Measurements from ENCODE around the gene SHISA9.

Gene SHISA9

GRCh38 chr16:13203725-13204124, 302.3 kb downstream of the SHISA9 start:
- DNase-seq, result no peak

GRCh38 chr16:13205352-13205751, 304.0 kb downstream of the SHISA9 start:
- no peak for DNase-seq

- DNase-seq, result no peak
These were observed 305.2 kb downstream of the SHISA9 start for GRCh38 chr16:13206606-13207005.

GRCh38 chr16:13207151-13207550, 305.8 kb downstream of the SHISA9 start:
- DNase-seq, result no peak

GRCh38 chr16:13223666-13224065, 322.3 kb downstream of the SHISA9 start:
- DNase-seq, result no peak

- DNase-seq, result no peak
These were observed 327.6 kb downstream of the SHISA9 start for GRCh38 chr16:13229039-13229438.

GRCh38 chr16:13231365-13231764, 330.0 kb downstream of the SHISA9 start:
- no peak for DNase-seq

GRCh38 chr16:13234999-13235398, 333.6 kb downstream of the SHISA9 start:
- DNase-seq, result no peak

- DNase-seq, result no peak
These were observed 334.9 kb downstream of the SHISA9 start for GRCh38 chr16:13236308-13236707.

- DNase-seq, result no peak
These were observed 336.8 kb downstream of the SHISA9 start for GRCh38 chr16:13238182-13238581.

- DNase-seq, result no peak
These were observed 340.8 kb downstream of the SHISA9 start for GRCh38 chr16:13242201-13242600.

- no peak for DNase-seq
These were observed 343.4 kb downstream of the SHISA9 start for GRCh38 chr16:13244770-13245169.

GRCh38 chr16:13245713-13246377, 344.4 kb downstream of the SHISA9 start:
- no peak for DNase-seq

- no peak for DNase-seq
These were observed 353.7 kb downstream of the SHISA9 start for GRCh38 chr16:13254998-13255614.

- DNase-seq, result no peak
These were observed 361.1 kb downstream of the SHISA9 start for GRCh38 chr16:13262270-13263090.

GRCh38 chr16:13264749-13265552, 363.6 kb downstream of the SHISA9 start:
- DNase-seq, result no peak

GRCh38 chr16:13269359-13269758, 368.0 kb downstream of the SHISA9 start:
- no peak for DNase-seq

GRCh38 chr16:13269905-13270528, 368.6 kb downstream of the SHISA9 start:
- no peak for DNase-seq

GRCh38 chr16:13270602-13271001, 369.2 kb downstream of the SHISA9 start:
- DNase-seq, result no peak

GRCh38 chr16:13289515-13289914, 388.1 kb downstream of the SHISA9 start:
- DNase-seq, result no peak

All from NCI-H1436 treated with DMSO at 0.1 percent for 48 hours (cell line).